Activated CD4-positive, alpha-beta T cell treated with anti-CD3 and anti-CD28 coated beads for 36 hours (primary cell): ENCODE results near the gene GJC2. TPM values are rescaled to one million over a fixed set of nuclear protein-coding genes. Genes with fewer than 3 reads are reported as not detected.
"Not testable (repeated sequence)": the region's sequence is repeated elsewhere in the genome, so short reads cannot be mapped to it uniquely, and the experiment has no call there.

Source experiments
- ATAC-seq: fragments of 200-7000 bp; cut with Tn5 transposase; one replicate; pipeline ENCODE4 v1.10.0; 2021; ENCODE audit warnings: mild to moderate bottlenecking, moderate library complexity
- CTCF ChIA-PET: fragments of 350-600 bp; sonication (Branson Sonifier 250); formaldehyde crosslinking; loops from one replicate; lab custom pipeline; 2021; ENCODE audit warnings: antibody characterized with exemption; lab: Charles Lee
- POLR2A ChIA-PET: fragments of 350-600 bp; sonication (Branson Sonifier 250); formaldehyde crosslinking; loops from one replicate; lab custom pipeline; 2021; ENCODE audit warnings: antibody characterized with exemption, inconsistent platforms; lab: Charles Lee
- DNase-seq: peaks from one replicate; pipeline ENCODE4 v3.0.0-alpha.2; 2020
- H3K27ac Mint-ChIP-seq: one replicate; pipeline ENCODE4 v1.8.0; 2021; ENCODE audit warnings: mixed read lengths
- H3K27me3 Mint-ChIP-seq: one replicate; pipeline ENCODE4 v1.8.0; 2021; ENCODE audit warnings: mixed read lengths
- H3K36me3 Mint-ChIP-seq: one replicate; pipeline ENCODE4 v1.8.0; 2021; ENCODE audit warnings: low read depth, mixed read lengths
- H3K4me1 Mint-ChIP-seq: one replicate; pipeline ENCODE4 v1.8.0; 2021; ENCODE audit warnings: mixed read lengths
- H3K4me3 Mint-ChIP-seq: one replicate; pipeline ENCODE4 v1.8.0; 2021; ENCODE audit warnings: mild to moderate bottlenecking, moderate library complexity, mixed read lengths
- H3K9me3 Mint-ChIP-seq: one replicate; pipeline ENCODE4 v1.8.0; 2021; ENCODE audit warnings: low read depth, mixed read lengths
- intact Hi-C, 2 experiments: fragments of 100-400 bp; cut with DNase I in 1 of 2; cut with micrococcal nuclease in 1 of 2; formaldehyde crosslinking; loops; one replicate each; pipeline versions ENCODE4 v1.14.2 to v1.15.1; 2022 to 2024; cut with DNase I, micrococcal nuclease
- total RNA-seq, 2 experiments: library from RNA; stranded (reverse); gene quantifications; one replicate each; pipeline ENCODE4 v1.2.3, GENCODE V29; 2021

GJC2 gene
- total RNA-seq, 2 experiments from 2014 or later: 0.64 TPM; not detected in 1

DNA sequence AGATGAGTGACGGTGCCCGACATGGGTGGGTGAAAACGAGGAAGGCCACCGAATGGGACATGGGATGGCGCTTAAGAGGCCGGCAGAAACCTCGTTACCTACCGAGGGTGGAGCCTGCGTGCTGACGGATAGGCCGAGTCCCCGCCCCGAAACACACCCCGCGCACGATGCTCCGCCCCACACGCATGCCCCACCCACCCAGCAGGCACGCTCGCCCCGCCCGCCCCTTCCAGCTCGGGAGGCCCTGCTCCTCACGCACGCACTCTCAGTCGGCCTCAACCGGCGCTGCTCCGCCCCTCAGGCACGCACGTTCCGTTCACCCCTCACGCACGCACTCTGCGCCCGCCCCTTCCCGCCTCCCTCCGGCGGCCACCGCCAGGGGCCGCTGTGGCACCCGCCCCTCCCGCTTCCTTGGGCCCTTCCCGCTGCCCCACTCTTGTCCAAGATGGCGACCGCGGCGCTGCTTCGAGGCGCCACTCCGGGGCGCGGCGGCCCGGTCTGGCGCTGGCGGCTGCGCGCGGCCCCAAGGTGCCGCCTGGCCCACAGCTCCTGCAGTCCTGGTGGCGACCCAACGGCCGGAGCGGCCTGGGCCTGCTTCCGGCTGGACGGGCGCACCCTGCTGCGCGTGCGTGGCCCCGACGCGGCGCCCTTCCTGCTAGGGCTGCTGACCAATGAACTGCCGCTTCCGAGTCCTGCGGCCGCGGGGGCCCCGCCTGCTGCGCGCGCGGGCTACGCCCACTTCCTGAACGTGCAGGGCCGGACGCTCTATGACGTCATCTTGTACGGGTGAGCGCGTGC, 15.8 kb downstream of the GJC2 start, which contains the start of gene IBA57:
Gene IBA57 (plus strand): TSS at position 433 of the 798 bp plus-strand sequence. CDS start 13 bp downstream, at position 446.
- ChIA-PET CTCF (interaction anchor here (0.6 to 3.9 kb wide), 20 partner anchors 9 to 1171 kb away, joined by 3 to 30 read pairs (median 4); partner anchors contain the start of genes ARF1, GUK1 and TRIM11), POLR2A (interaction anchor here (0.6 to 1.5 kb wide), 10 partner anchors 8 to 241 kb away, joined by 3 to 9 read pairs (median 4); partner anchors contain the start of genes ARF1, GUK1 and TRIM11)
- Mint-ChIP-seq H3K4me1 (peaks cover 35% of the 10 kb centered on the region), H3K27ac (peak within 1 kb of the TSS; percentile 87), H3K27me3 (no peaks in the 10 kb centered on the region), H3K4me3 (peak within 1 kb of the TSS; percentile 80), H3K9me3 (no peaks in the 10 kb centered on the region), H3K36me3 (peaks cover 3% of the 10 kb centered on the region)
- intact Hi-C loops: loop anchor here (1.0 to 10.0 kb wide), 20 partner anchors 9 to 1761 kb away; partner anchors contain the start of genes ARF1 (in 2 of the 2), C1orf35 (in 2 of the 2), GUK1 (in 2 of the 2) and MRPL55 (in 2 of the 2)
- DNase-seq (peak; percentile 100), ATAC-seq (peak; percentile 89)

DNA sequence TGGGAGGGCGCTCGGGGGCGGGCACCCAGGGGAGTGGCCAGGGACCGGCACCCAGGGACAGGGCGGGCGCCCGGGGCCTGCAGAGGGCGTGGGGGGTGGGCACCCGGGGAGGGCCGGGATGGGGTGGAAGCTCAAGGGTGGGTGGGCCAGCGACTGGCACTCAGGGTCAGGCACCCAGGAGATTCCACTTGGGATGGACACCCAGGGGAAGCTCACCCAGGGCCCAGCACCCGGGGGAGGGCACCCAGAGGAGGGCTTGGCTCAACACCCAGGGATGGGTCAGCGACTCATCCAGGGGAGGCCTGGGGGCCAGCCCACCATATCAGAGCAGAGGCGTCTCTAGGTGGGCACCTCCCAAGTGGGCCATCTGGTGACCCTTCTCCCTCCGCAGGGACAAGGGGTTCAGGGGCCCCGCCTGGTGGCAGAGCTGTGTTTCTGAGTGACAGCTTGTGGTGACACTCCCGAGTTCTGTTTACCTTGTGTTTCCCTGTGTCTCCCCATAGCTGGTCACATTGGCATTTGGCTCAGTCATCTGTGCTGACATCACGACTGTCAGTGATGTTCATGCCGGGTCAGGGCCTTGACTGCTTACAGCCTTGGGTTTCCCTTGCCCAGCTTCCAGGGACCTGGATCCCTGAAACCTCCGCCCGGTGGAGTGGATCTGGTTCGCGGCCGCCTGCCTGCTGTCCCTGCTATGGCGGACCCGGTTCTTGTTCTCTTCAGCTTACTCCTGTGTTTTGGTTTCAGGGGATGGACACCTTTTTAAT, 16.6 kb downstream of the GJC2 start:
- ATAC-seq: peak; percentile 23
- Mint-ChIP-seq H3K4me1 (peaks cover 35% of the 10 kb centered on the region), H3K27ac (peak overlapping the region; percentile 81), H3K4me3 (peak overlapping the region; percentile 80), H3K36me3 (peaks cover 3% of the 10 kb centered on the region), H3K9me3 (no peaks in the 10 kb centered on the region), H3K27me3 (no peaks in the 10 kb centered on the region)
- CTCF ChIA-PET: interaction anchor here (0.7 to 3.9 kb wide), 15 partner anchors 11 to 294 kb away, joined by 3 to 30 read pairs (median 4); partner anchors contain the start of genes ARF1 and GUK1
- POLR2A ChIA-PET: interaction anchor here (0.9 to 1.5 kb wide), 6 partner anchors 11 to 240 kb away, joined by 3 to 8 read pairs (median 4); partner anchors contain the start of genes ARF1, GUK1 and TRIM11
- DNase-seq: peak; percentile 81
- intact Hi-C loops: loop anchor here (1.0 to 10.0 kb wide), 16 partner anchors 8 to 1762 kb away; partner anchors contain the start of genes ARF1 (in 1 of the 2), C1orf35 (in 1 of the 2), GUK1 (in 1 of the 2) and JMJD4 (in 1 of the 2)

DNA sequence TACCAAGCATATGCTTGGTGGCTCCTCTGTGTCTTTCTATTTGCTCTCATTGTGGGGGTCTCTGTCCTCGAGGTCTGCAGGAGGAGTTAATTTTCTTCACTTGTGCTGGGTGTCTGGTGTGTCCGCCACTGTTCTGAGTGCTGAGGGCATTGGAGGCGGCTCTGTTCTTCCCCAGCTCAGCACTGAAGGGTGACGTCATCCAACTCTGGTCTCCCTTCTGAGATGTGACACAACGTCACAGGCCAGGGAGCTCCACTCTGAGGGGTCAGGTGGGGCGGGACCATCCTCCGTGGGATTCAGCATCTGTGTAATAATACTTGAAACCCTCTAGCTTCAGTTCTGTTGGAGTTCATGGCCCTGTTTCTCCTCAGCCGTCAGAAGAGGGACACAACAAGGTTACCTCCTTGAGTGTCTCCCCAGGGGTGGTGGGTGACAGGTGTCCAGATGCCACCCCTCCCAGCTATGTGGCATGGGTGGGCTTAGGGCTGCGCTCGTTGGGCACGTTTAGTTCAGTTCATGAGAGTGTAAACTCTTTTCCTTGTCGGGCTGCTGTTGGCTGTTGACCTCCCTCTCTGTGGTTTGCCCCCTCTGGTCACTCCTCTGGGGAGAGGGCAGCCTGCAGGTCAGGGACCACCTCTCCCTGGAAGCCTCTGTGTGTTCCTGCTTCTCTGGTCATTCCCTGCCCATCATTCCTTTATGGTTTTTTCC, 19.0 kb downstream of the GJC2 start:
- peaks cover 22% of the 10 kb centered on the region for H3K4me1 Mint-ChIP-seq
- ATAC-seq (no peak), DNase-seq (no peak)
- ChIA-PET CTCF (interaction anchor here (0.7 to 1.9 kb wide), 3 partner anchors 31 to 1017 kb away, joined by 3 to 5 read pairs (median 3); no protein-coding TSS in a partner anchor), POLR2A (no interaction called here)
- no peaks in the 10 kb centered on the region for H3K27me3 Mint-ChIP-seq
- intact Hi-C loops: loop anchor here (5.0 to 10.0 kb wide), 4 partner anchors 109 to 1764 kb away; partner anchors contain the start of gene PARP1 (in 1 of the 2)
- H3K9me3 Mint-ChIP-seq: no peaks in the 10 kb centered on the region
- peak overlapping the region; percentile 34 for H3K27ac Mint-ChIP-seq
- H3K4me3 Mint-ChIP-seq: no peak overlapping the region
- peaks cover 3% of the 10 kb centered on the region for H3K36me3 Mint-ChIP-seq

DNA sequence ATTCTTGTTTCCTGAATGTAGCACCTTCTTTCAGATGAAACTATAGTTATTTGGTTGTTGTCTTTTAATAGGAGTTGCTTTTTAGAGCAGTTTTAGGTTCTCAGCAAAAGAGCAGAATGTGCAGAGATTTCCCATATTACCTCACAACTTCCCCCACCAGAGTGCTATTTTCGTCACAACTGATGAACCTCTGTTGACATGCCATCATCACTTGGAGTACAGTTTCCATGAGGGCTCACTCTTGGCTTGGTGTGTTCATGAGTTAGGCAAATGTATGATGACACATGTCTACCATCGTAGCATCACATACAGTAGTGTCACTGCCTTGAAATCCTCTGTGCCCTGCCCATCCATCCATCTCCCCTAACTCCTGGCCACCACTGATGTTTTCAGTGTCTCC, 19.6 kb downstream of the GJC2 start:
- Mint-ChIP-seq H3K4me3 (no peak overlapping the region), H3K9me3 (no peaks in the 10 kb centered on the region), H3K27ac (peak overlapping the region; percentile 7), H3K36me3 (peaks cover 3% of the 10 kb centered on the region), H3K27me3 (no peaks in the 10 kb centered on the region), H3K4me1 (peaks cover 16% of the 10 kb centered on the region)
- intact Hi-C loops: loop anchor here (5.0 to 10.0 kb wide), 4 partner anchors 108 to 1765 kb away; partner anchors contain the start of gene PARP1 (in 1 of the 2)
- CTCF ChIA-PET: interaction anchor here (1.5 kb wide), 1 partner anchor 63 kb away, joined by 3 read pairs; no protein-coding TSS in a partner anchor
- POLR2A ChIA-PET: no interaction called here
- DNase-seq (no peak), ATAC-seq (no peak)

DNA sequence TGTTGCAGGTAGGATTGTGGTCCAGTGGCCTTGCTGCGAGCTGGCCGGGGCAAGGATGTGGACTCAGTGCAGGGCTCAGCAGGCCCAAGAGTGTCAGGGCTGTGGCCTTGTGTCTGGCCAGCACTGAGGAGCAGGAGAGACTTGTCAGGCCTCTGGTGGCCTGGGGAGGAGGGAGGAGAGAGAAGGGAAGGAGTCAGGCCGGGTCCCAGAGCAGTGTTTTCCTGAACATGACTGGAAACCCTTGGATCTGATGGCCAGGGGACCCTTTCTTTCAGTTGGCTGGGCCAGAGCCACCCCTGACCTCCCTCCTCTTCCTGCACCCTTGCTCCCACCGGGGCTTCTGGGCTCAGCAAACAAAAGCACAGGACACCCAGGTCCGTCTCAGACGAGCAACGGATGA, 20.9 kb downstream of the GJC2 start:
- intact Hi-C loops: no loop called here
- POLR2A ChIA-PET: no interaction called here
- no peak for ATAC-seq
- peak overlapping the region; percentile 25 for H3K27ac Mint-ChIP-seq
- peaks cover 3% of the 10 kb centered on the region for H3K36me3 Mint-ChIP-seq
- CTCF ChIA-PET: interaction anchor here (0.9 kb wide), 1 partner anchor 10 kb away, joined by 3 read pairs; no protein-coding TSS in a partner anchor
- H3K27me3 Mint-ChIP-seq: no peaks in the 10 kb centered on the region
- H3K4me3 Mint-ChIP-seq: no peak overlapping the region
- DNase-seq: no peak
- no peaks in the 10 kb centered on the region for H3K9me3 Mint-ChIP-seq
- peaks cover 10% of the 10 kb centered on the region for H3K4me1 Mint-ChIP-seq

DNA sequence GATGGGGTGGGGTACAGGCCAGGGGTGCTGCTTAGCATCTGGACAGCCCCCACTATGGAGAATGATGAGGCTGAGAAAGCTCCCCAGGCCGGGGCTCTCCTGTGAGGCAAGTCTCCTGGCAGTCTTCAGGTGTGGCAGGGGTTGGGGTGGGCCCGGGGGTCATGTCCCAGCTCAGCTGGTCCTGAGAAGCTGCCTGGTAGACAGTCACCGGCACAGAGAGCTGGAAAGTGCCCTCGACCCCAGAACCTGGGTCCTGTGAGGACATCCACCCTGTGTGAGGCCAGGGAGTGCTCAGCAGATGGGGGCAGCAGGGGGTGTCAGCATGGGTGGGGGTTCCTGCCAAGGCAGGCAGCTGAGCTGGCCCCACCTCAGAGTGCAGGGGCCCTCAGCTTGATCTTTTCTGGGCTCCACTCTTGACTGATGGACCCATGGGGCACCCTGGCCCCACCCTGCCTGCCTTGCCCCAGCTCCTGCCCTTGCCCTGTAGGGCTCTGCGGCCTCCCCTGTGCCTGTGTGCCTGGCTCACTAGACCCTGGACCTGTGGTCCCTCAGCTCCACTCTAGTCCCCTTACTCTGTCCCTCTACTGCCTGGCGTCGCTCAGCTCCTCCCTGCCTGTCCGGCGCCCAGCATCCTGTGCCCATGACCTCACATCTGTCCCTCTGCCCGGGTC, 21.6 kb downstream of the GJC2 start:
- H3K9me3 Mint-ChIP-seq: no peaks in the 10 kb centered on the region
- POLR2A ChIA-PET: no interaction called here
- H3K4me3 Mint-ChIP-seq: no peak overlapping the region
- intact Hi-C loops: no loop called here
- ATAC-seq: no peak
- no peak for DNase-seq
- H3K4me1 Mint-ChIP-seq: peaks cover 10% of the 10 kb centered on the region
- H3K27me3 Mint-ChIP-seq: no peaks in the 10 kb centered on the region
- H3K36me3 Mint-ChIP-seq: peaks cover 3% of the 10 kb centered on the region
- CTCF ChIA-PET: interaction anchor here (0.6 to 0.9 kb wide), 2 partner anchors 10 to 42 kb away, joined by 3 to 4 read pairs; no protein-coding TSS in a partner anchor
- no peak overlapping the region for H3K27ac Mint-ChIP-seq

DNA sequence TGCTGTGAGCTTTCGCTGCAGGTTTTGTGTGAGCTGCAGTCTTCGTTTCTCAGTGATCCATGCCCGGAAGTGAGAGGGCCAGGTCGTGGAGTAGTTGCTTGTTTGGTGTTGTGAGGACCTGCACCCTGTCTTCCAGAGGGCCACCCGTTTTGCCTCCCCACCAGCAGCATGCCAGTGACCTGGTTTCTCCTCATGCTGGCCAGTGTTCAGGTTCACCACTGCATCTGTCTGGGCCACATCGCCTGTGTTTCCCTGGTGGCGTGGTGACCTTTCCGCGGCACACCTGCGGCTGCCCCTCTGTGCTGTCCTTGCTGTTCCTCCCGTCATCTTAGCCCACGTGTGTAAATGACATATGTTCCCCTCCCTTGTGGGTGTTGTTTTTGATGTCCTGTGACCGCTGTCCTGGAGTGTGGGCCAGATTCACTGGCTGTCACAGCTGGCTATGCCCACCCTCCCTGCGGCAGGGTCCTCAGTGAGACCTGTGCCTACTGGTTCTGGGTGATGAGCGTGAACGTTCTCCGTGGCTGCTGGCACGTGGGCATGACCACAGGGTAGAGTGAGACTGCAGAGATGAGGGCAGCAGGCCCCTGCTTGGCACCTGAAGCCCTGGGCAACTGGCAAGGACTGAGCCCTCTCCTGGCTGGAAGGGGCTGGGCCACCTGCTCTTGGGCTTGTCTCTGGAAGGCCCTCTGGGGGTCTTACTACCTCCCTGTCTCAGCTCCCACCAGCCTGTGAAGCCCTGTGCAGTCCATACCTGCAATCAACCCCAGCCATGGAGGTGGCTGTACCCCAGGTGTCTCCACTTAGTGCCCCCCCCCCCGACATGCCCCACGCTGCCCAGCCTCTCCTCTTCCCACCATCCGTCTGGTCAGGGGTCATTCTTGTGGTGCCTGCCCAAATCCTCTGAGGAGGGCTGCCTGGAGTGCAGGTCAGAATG, 23.1 kb downstream of the GJC2 start:
- Mint-ChIP-seq H3K4me3 (no peak overlapping the region), H3K36me3 (peaks cover 1% of the 10 kb centered on the region), H3K27me3 (no peaks in the 10 kb centered on the region), H3K27ac (peak overlapping the region; percentile 6), H3K9me3 (no peaks in the 10 kb centered on the region), H3K4me1 (peaks cover under 1% of the 10 kb centered on the region)
- DNase-seq: no peak
- ChIA-PET POLR2A (interaction anchor here (1.0 to 1.7 kb wide), 2 partner anchors 8 to 30 kb away, joined by 3 to 9 read pairs; partner anchors contain the start of gene IBA57), CTCF (no interaction called here)
- ATAC-seq: no peak
- intact Hi-C loops: no loop called here

DNA sequence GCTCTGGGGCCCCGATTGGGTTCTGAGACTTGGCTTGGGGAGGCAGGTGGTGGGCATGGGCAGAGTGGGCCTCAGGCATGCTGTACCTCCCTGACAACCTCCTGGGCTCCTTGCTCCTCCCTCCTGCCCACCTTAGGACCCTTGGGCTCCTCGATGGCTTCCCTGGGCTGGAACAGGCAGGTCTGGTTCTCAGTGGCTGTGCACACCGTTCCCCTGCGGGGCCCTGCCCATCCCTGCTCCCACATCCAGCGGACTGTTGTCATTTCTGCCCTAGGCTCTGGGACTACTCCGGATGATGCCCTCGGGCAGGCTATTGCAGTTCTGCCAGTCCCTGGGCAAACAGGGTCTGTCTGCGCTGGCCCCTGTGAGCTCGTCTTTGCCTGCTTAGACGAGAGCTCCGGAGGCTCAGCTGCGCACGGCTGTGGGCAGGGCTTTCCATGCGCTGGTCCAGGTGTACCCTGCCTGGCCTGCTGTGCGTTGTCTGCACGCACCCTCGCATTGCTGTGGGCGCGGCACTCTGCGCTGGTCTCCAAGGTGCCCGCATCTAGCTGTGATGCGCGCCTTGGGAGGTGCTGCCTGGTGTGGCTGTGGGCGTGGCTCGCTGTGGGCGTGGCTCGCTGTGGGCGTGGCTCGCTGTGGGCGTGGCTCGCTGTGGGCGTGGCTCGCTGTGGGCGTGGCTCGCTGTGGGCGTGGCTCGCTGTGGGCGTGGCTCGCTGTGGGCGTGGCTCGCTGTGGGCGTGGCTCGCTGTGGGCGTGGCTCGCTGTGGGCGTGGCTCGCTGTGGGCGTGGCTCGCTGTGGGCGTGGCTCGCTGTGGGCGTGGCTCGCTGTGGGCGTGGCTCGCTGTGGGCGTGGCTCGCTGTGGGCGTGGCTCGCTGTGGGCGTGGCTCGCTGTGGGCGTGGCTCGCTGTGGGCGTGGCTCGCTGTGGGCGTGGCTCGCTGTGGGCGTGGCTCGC, 24.1 kb downstream of the GJC2 start:
- H3K36me3 Mint-ChIP-seq, H3K27me3 Mint-ChIP-seq, H3K4me3 Mint-ChIP-seq, H3K27ac Mint-ChIP-seq, H3K9me3 Mint-ChIP-seq, H3K4me1 Mint-ChIP-seq: not testable (repeated sequence)
- ChIA-PET POLR2A (interaction anchor here (0.7 to 1.7 kb wide), 4 partner anchors 9 to 174 kb away, joined by 3 to 9 read pairs (median 4); partner anchors contain the start of genes GUK1 and IBA57), CTCF (interaction anchor here (1.1 kb wide), 1 partner anchor 313 kb away, joined by 3 read pairs; no protein-coding TSS in a partner anchor)
- ATAC-seq (peak; percentile 67), DNase-seq (peak; percentile 67)
- intact Hi-C loops: loop anchor here (1.0 to 2.0 kb wide), 10 partner anchors 8 to 386 kb away; partner anchors contain the start of genes ARF1 (in 1 of the 2), GUK1 (in 1 of the 2), IBA57 (in 1 of the 2) and MRPL55 (in 1 of the 2)
